ENCODE measurements around the gene DCDC2C.

- no peak for TF ChIP-seq EZH2 (IDR thresholded peaks at IDR 0.05; ENCODE audit: insufficient read depth, poor library complexity, severe bottlenecking)
- no peak for TF ChIP-seq EZH2phosphoT487 (IDR thresholded peaks at IDR 0.05; ENCODE audit: insufficient read depth, low read depth)
Measured at GRCh38 chr2:3670941-3671340, 32.4 kb upstream of the DCDC2C start.
